Stimulated activated CD8-positive, alpha-beta memory T cell treated with anti-CD3 and anti-CD28 coated beads, Interleukin-2, amount 100 ng/mL, for 1 hour (primary cell): Measurements from ENCODE around the gene DCAF7.

ENCODE experiments used
- DNase-seq, 2 donors: peaks; one replicate each; pipeline ENCODE4 v3.0.0-alpha.2; 2020; ENCODE audit warnings: low read depth in 2 of 2

DCAF7 gene

GRCh38 chr17:63629627-63630026, 79.3 kb downstream of the DCAF7 start:
- no peak for DNase-seq

GRCh38 chr17:63631062-63631461, 80.8 kb downstream of the DCAF7 start:
- DNase-seq = no peak

GRCh38 chr17:63631626-63632025, 81.3 kb downstream of the DCAF7 start:
- DNase-seq = no peak

GRCh38 chr17:63633742-63634141, 83.5 kb downstream of the DCAF7 start:
- DNase-seq = no peak

GRCh38 chr17:63634163-63634562, 83.9 kb downstream of the DCAF7 start:
- DNase-seq = no peak

- DNase-seq = no peak
Observed at GRCh38 chr17:63634816-63635215, 84.5 kb downstream of the DCAF7 start.

- DNase-seq = no peak
Observed at GRCh38 chr17:63635290-63635689, 85.0 kb downstream of the DCAF7 start.

- no peak for DNase-seq
Observed at GRCh38 chr17:63635787-63636186, 85.5 kb downstream of the DCAF7 start.

- no peak for DNase-seq
Observed at GRCh38 chr17:63639125-63639524, 88.8 kb downstream of the DCAF7 start.

GRCh38 chr17:63640038-63640437, 89.8 kb downstream of the DCAF7 start:
- no peak for DNase-seq

GRCh38 chr17:63641692-63642448, 91.6 kb downstream of the DCAF7 start:
- no peak for DNase-seq
